HCT116 (cell line): ENCODE data around the gene PCIF1. TPM values are rescaled to one million over a fixed set of nuclear protein-coding genes. Genes with fewer than 3 reads are reported as not detected.

Experiments
- ATAC-seq: fragments of 200-7000 bp; cut with Tn5 transposase; 2 replicates; pipeline ENCODE4 v1.9.1; 2020; ENCODE audit warnings: mild to moderate bottlenecking, moderate library complexity
- BruUV-seq: library from RNA; stranded (reverse); fragments of 400-500 nt; replicated peaks from 2 replicates; lab custom pipeline; 2021; lab: Mats Ljungman, UMichigan
- CTCF ChIA-PET: fragments of 300-600 bp; sonication (Branson Sonifier 250); formaldehyde crosslinking; loops from one replicate; lab custom pipeline; 2021; ENCODE audit warnings: antibody characterized with exemption; lab: Charles Lee
- POLR2A ChIA-PET: fragments of 300-600, 350-600 bp; sonication (Branson Sonifier 250); formaldehyde crosslinking; loops from one replicate; lab custom pipeline; 2021; ENCODE audit warnings: antibody characterized with exemption; lab: Charles Lee
- RAD21 ChIA-PET, 2 experiments: fragments of 300-600 bp; sonication (Branson Sonifier 250); formaldehyde crosslinking; loops; one replicate each; lab custom pipeline; 2023; ENCODE audit warnings: low total read pairs in 2 of 2; ENCODE audit not compliant: uncharacterized antibody in 2 of 2, unreplicated experiment in 2 of 2, low non-redundant PET in 1 of 2; lab: Charles Lee
- DNase-seq: peaks from one replicate; pipeline ENCODE4 v3.0.0-alpha.2; 2010; ENCODE audit warnings: low read depth, low spot score
- H2AFZ ChIP-seq: fragments of 200-600 bp; shearing (Covaris generic), sonication (generic); 2 replicates; pipeline ENCODE4 v1.6.1; 2017; ENCODE audit warnings: low read depth, mixed run types, mixed read lengths, antibody characterized with exemption, low read length; ENCODE audit not compliant: poor library complexity, severe bottlenecking
- H3K27ac ChIP-seq: 2 replicates; pipeline ENCODE4 v1.5.1; 2012; ENCODE audit warnings: low read depth, low read length
- H3K27me3 ChIP-seq: fragments of 200-600 bp; sonication (generic); 2 replicates; pipeline ENCODE4 v1.6.1; 2016; ENCODE audit warnings: mixed run types, low read length, mixed read lengths; ENCODE audit not compliant: insufficient read depth
- H3K36me3 ChIP-seq, 2 experiments: fragments of 200-500 bp in 1 of 2; fragments of 200-600 bp in 1 of 2; sonication (Bioruptor generic) in 1 of 2; sonication (generic) in 1 of 2; 2 replicates each; pipeline versions ENCODE4 v1.5.1 to v1.6.1; 2014 to 2016; ENCODE audit warnings: low read length in 2 of 2, inconsistent platforms in 1 of 2, mixed read lengths in 1 of 2, mixed run types in 1 of 2; ENCODE audit not compliant: insufficient read depth in 2 of 2, control insufficient read depth in 1 of 2
- H3K4me1 ChIP-seq, 2 experiments: fragments of 200-600 bp in 1 of 2; sonication (generic) in 1 of 2; 2 replicates each; pipeline versions ENCODE4 v1.5.1 to v1.6.1; 2012 to 2017; ENCODE audit warnings: low read length in 2 of 2, inconsistent platforms in 1 of 2, mild to moderate bottlenecking in 1 of 2, mixed read lengths in 1 of 2, mixed run types in 1 of 2, moderate library complexity in 1 of 2; ENCODE audit not compliant: insufficient read depth in 2 of 2, control insufficient read depth in 1 of 2
- H3K4me2 ChIP-seq: fragments of 200-600 bp; sonication (generic); 2 replicates; pipeline ENCODE4 v1.6.1; 2017; ENCODE audit warnings: mixed run types, low read length, mixed read lengths
- H3K4me3 ChIP-seq, 2 experiments: fragments of 200-600 bp in 1 of 2; sonication (generic) in 1 of 2; replicated peaks in 1 of 2; 2 replicates each; pipeline ENCODE4 v1.5.1; 2011 to 2016; ENCODE audit warnings: low read length in 2 of 2, control low read depth in 1 of 2, low read depth in 1 of 2, mild to moderate bottlenecking in 1 of 2, mixed read lengths in 1 of 2, mixed run types in 1 of 2
- H3K79me2 ChIP-seq: fragments of 200-600 bp; sonication (generic); 2 replicates; pipeline ENCODE4 v1.6.1; 2017; ENCODE audit warnings: mild to moderate bottlenecking, mixed run types, low read length, moderate library complexity, mixed read lengths; ENCODE audit not compliant: insufficient read depth
- H3K9ac ChIP-seq: fragments of 200-600 bp; sonication (generic); 2 replicates; pipeline ENCODE4 v1.6.1; 2016; ENCODE audit warnings: low read length, mixed read lengths
- H3K9me2 ChIP-seq: fragments of 200-600 bp; sonication (generic), shearing (Covaris generic); 2 replicates; pipeline ENCODE4 v1.6.1; 2017; ENCODE audit warnings: mixed run types, mild to moderate bottlenecking, moderate library complexity; ENCODE audit not compliant: insufficient read depth
- H3K9me3 ChIP-seq, 2 experiments: fragments of 200-500 bp in 1 of 2; fragments of 200-600 bp in 1 of 2; sonication (Bioruptor generic) in 1 of 2; sonication (generic) in 1 of 2; 2 replicates each; pipeline ENCODE4 v1.6.1; 2014 to 2017; ENCODE audit warnings: low read length in 2 of 2, mixed read lengths in 2 of 2, inconsistent platforms in 1 of 2, low read depth in 1 of 2, mild to moderate bottlenecking in 1 of 2, mixed run types in 1 of 2, moderate library complexity in 1 of 2; ENCODE audit not compliant: control insufficient read depth in 1 of 2, insufficient read depth in 1 of 2
- H4K20me1 ChIP-seq: fragments of 200-600 bp; sonication (generic), shearing (Covaris generic); 2 replicates; pipeline ENCODE4 v1.6.1; 2017; ENCODE audit warnings: mixed run types, mild to moderate bottlenecking, moderate library complexity; ENCODE audit not compliant: insufficient read depth
- ATF3 ChIP-seq: IDR thresholded peaks from 2 replicates; pipeline ENCODE4 v1.6.1; 2012
- CEBPB ChIP-seq: IDR thresholded peaks from 2 replicates; pipeline ENCODE4 v1.6.1; 2012; ENCODE audit warnings: low read depth
- CTCF ChIP-seq, 3 experiments: fragments of 200-600 bp in 1 of 3; sonication (generic) in 1 of 3; IDR thresholded peaks in 2 of 3; conservative IDR thresholded peaks in 1 of 3; 2 replicates each; pipeline ENCODE4 v1.5.1; 2012 to 2017; ENCODE audit warnings: low read depth in 2 of 3, low read length in 2 of 3, antibody characterized with exemption in 1 of 3, borderline replicate concordance in 1 of 3, control low read depth in 1 of 3, mild to moderate bottlenecking in 1 of 3, mixed read lengths in 1 of 3, mixed run types in 1 of 3, moderate library complexity in 1 of 3; ENCODE audit not compliant: insufficient read depth in 1 of 3
- EGR1 ChIP-seq: IDR thresholded peaks from 2 replicates; pipeline ENCODE4 v1.6.1; 2012; ENCODE audit warnings: low read depth
- ELF1 ChIP-seq: IDR thresholded peaks from 2 replicates; pipeline ENCODE4 v1.6.1; 2012; ENCODE audit warnings: low read depth, borderline replicate concordance
- JUND ChIP-seq: IDR thresholded peaks from 2 replicates; pipeline ENCODE4 v1.6.1; 2012
- MAX ChIP-seq: IDR thresholded peaks from 2 replicates; pipeline ENCODE4 v1.6.1; 2012
- TCF7L2 ChIP-seq: IDR thresholded peaks from 2 replicates; pipeline ENCODE4 v1.7.0; 2011; ENCODE audit warnings: borderline replicate concordance, inconsistent platforms; ENCODE audit not compliant: insufficient read depth, insufficient read length; ENCODE audit errors: extremely low read depth
- YY1 ChIP-seq: IDR thresholded peaks from 2 replicates; pipeline ENCODE4 v1.6.1; 2011; ENCODE audit warnings: low read length, low read depth, moderate library complexity, mild to moderate bottlenecking; ENCODE audit not compliant: insufficient replicate concordance; ENCODE audit errors: extremely low read depth
- ZBTB33 ChIP-seq: IDR thresholded peaks from 2 replicates; pipeline ENCODE4 v1.6.1; 2011; ENCODE audit warnings: mild to moderate bottlenecking, low read length, moderate library complexity; ENCODE audit not compliant: insufficient replicate concordance; ENCODE audit errors: extremely low read depth
- intact Hi-C: fragments of 100-400 bp; cut with micrococcal nuclease; formaldehyde crosslinking; loops from 2 replicates; pipeline ENCODE4 v1.10.0; 2022
- total RNA-seq: library from RNA; stranded (reverse); gene quantifications from one replicate; pipeline ENCODE4 v1.2.1, GENCODE V29; 2021; ENCODE audit not compliant: unreplicated experiment

PCIF1 gene
- total RNA-seq, 1 experiment from 2014 or later: 31.8 TPM

GRCh38 chr20:45926731-45927070, 7.8 kb upstream of the PCIF1 start:
- H3K27ac ChIP-seq: no peak overlapping the region

More at GRCh38 chr20:45926731-45927070, 7.8 kb upstream of the PCIF1 start:
- Histone ChIP-seq H3K79me2 (no peaks in the 10 kb centered on the region), H3K4me1 (no peaks in the 10 kb centered on the region), H3K9me3 (no peaks in the 10 kb centered on the region)
- intact Hi-C loops: no loop called here
- POLR2A ChIA-PET: interaction anchor here (1.0 kb wide), 1 partner anchor 11 kb away, joined by 3 read pairs; no protein-coding TSS in a partner anchor
- no peak for TF ChIP-seq CEBPB
- TF ChIP-seq EGR1: no peak
- TF ChIP-seq CTCF (IDR thresholded peaks at IDR 0.05 in 2 of 3, conservative IDR thresholded peaks at IDR 0.05 in 1 of 3; ENCODE audit: borderline replicate concordance in 1 of 3, insufficient read depth in 1 of 3, low read depth in 2 of 3, low read length in 2 of 3): no peak
- TF ChIP-seq ATF3: no peak
- TF ChIP-seq TCF7L2: no peak
- TF ChIP-seq ZBTB33: no peak
- no peak for TF ChIP-seq ELF1
- no peak for TF ChIP-seq JUND
- no peak for TF ChIP-seq YY1
- no peak for TF ChIP-seq MAX
- TF ChIP-seq, all 23 proteins: peak for 0
- no peaks in the 10 kb centered on the region for H3K9me2 ChIP-seq
- H2AFZ ChIP-seq: no peak overlapping the region
- RAD21 ChIA-PET: no interaction called here
- no peak for ATAC-seq
- H3K4me3 ChIP-seq: no peak overlapping the region
- no peaks in the 10 kb centered on the region for H3K36me3 ChIP-seq
- H3K9ac ChIP-seq: no peak overlapping the region
- no peaks in the 10 kb centered on the region for H3K27me3 ChIP-seq
- H4K20me1 ChIP-seq: no peaks in the 10 kb centered on the region
- no peak overlapping the region for H3K4me2 ChIP-seq
- CTCF ChIA-PET: no interaction called here
- DNase-seq: no peak
- BruUV-seq: no TSS peak
